DND-41 (cell line): ENCODE results near the gene NRP1.

Experiments
- ATAC-seq: fragments of 200-7000 bp; cut with Tn5 transposase; 3 replicates; pipeline ENCODE4 v1.9.1; 2021; ENCODE audit warnings: low read depth; ENCODE audit not compliant: insufficient read depth
- DNase-seq: peaks from one replicate; pipeline ENCODE4 v3.0.0-alpha.2; 2020
- H2AFZ ChIP-seq: 2 replicates; pipeline ENCODE4 v1.6.0; 2012; ENCODE audit warnings: low read depth, low read length
- H3K27ac ChIP-seq: 2 replicates; pipeline ENCODE4 v1.5.1; 2012; ENCODE audit warnings: low read length, inconsistent platforms
- H3K27me3 ChIP-seq: fragments of 200-600 bp; sonication (generic); 2 replicates; pipeline ENCODE4 v1.6.0; 2012; ENCODE audit warnings: low read length, mild to moderate bottlenecking, inconsistent platforms; ENCODE audit not compliant: insufficient read depth, poor library complexity
- H3K36me3 ChIP-seq: 2 replicates; pipeline ENCODE4 v1.5.1; 2012; ENCODE audit warnings: low read length, inconsistent platforms; ENCODE audit not compliant: insufficient read depth
- H3K4me1 ChIP-seq: 2 replicates; pipeline ENCODE4 v1.5.1; 2012; ENCODE audit warnings: mild to moderate bottlenecking, low read length; ENCODE audit not compliant: insufficient read depth
- H3K4me2 ChIP-seq: 2 replicates; pipeline ENCODE4 v1.6.0; 2012; ENCODE audit warnings: mild to moderate bottlenecking, moderate library complexity, low read length, inconsistent platforms; ENCODE audit not compliant: insufficient read depth
- H3K4me3 ChIP-seq, 2 experiments: fragments of 200-600 bp in 1 of 2; shearing (Covaris generic) in 1 of 2; 2 replicates each; pipeline ENCODE4 v1.5.1; 2012 to 2016; ENCODE audit warnings: inconsistent platforms in 2 of 2, low read length in 2 of 2, mild to moderate bottlenecking in 2 of 2, low read depth in 1 of 2, moderate library complexity in 1 of 2
- H3K79me2 ChIP-seq: 2 replicates; pipeline ENCODE4 v1.6.0; 2012; ENCODE audit warnings: low read length, inconsistent platforms; ENCODE audit not compliant: insufficient read depth
- H3K9ac ChIP-seq: 2 replicates; pipeline ENCODE4 v1.6.0; 2012; ENCODE audit warnings: low read depth, mild to moderate bottlenecking, inconsistent platforms, low read length, moderate library complexity
- H3K9me3 ChIP-seq: 2 replicates; pipeline ENCODE4 v1.5.1; 2012; ENCODE audit warnings: low read length, moderate library complexity, mild to moderate bottlenecking, inconsistent platforms; ENCODE audit not compliant: insufficient read depth, severe bottlenecking
- H4K20me1 ChIP-seq: 2 replicates; pipeline ENCODE4 v1.6.0; 2012; ENCODE audit warnings: low read length; ENCODE audit not compliant: insufficient read depth
- EZH2 ChIP-seq: IDR thresholded peaks from 3 replicates; pipeline ENCODE4 v1.6.1; 2012; ENCODE audit warnings: borderline replicate concordance, low read depth, mild to moderate bottlenecking, moderate library complexity, low read length, inconsistent platforms; ENCODE audit not compliant: severe bottlenecking
- TF ChIP-seq, protein P1 (sequence below): IDR thresholded peaks from 2 replicates; pipeline ENCODE4 v1.5.1; 2012; ENCODE audit warnings: borderline replicate concordance, low read length, moderate library complexity, mild to moderate bottlenecking; ENCODE audit not compliant: poor library complexity, severe bottlenecking; ENCODE audit errors: extremely low read depth

NRP1 gene

DNA sequence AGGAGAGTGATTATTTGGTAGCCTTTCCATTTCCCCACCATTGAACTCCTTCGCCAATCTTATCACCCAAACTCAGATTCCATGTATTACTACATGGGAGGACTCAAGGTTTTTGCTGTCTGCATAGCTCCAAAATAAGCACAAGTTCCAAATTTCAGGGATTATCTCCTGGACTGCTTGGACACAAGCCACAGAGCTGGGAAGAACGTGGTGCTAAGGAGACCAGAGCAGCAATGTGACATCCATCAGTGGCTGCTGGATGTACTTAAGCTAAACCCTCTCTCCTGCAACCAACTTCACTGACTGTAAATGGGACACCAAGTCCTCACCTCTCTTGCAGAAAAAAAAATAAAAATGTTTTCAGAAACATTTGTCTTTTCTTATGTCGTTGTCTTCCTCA, 56.3 kb downstream of the NRP1 start:
- no peak for ATAC-seq
- no peak overlapping the region for H3K9ac ChIP-seq
- H3K79me2 ChIP-seq, result no peaks in the 10 kb centered on the region
- no peaks in the 10 kb centered on the region for H4K20me1 ChIP-seq
- H3K4me3 ChIP-seq, result no peak overlapping the region
- no peak overlapping the region for H2AFZ ChIP-seq
- no peak overlapping the region for H3K27ac ChIP-seq
- no peak for TF ChIP-seq EZH2
- TF ChIP-seq, protein P1, sequence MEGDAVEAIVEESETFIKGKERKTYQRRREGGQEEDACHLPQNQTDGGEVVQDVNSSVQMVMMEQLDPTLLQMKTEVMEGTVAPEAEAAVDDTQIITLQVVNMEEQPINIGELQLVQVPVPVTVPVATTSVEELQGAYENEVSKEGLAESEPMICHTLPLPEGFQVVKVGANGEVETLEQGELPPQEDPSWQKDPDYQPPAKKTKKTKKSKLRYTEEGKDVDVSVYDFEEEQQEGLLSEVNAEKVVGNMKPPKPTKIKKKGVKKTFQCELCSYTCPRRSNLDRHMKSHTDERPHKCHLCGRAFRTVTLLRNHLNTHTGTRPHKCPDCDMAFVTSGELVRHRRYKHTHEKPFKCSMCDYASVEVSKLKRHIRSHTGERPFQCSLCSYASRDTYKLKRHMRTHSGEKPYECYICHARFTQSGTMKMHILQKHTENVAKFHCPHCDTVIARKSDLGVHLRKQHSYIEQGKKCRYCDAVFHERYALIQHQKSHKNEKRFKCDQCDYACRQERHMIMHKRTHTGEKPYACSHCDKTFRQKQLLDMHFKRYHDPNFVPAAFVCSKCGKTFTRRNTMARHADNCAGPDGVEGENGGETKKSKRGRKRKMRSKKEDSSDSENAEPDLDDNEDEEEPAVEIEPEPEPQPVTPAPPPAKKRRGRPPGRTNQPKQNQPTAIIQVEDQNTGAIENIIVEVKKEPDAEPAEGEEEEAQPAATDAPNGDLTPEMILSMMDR, result no peak
- H3K36me3 ChIP-seq, result no peaks in the 10 kb centered on the region
- no peaks in the 10 kb centered on the region for H3K27me3 ChIP-seq
- H3K9me3 ChIP-seq, result no peaks in the 10 kb centered on the region
- no peaks in the 10 kb centered on the region for H3K4me1 ChIP-seq
- DNase-seq, result no peak
- H3K4me2 ChIP-seq, result no peak overlapping the region

DNA sequence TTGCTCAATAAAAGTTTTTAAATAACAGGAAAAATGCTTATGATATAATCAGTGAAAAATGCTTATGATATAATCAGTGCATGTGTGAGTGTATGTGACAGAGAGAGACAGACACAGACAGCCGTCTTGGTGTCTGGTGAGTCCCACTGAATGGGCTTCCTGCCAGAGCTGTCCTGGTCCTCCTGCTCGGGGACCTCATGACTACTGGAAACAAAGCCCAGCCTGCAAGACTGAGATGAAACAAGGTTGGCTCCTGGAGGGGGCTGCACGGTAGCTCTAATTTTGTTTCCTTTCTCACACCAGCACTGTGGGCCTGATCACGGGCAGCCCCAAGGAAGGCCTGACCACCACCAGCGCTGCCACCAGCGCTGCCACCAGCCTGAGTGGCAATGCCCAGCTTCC, 57.3 kb downstream of the NRP1 start:
- H3K36me3 ChIP-seq, result no peaks in the 10 kb centered on the region
- TF ChIP-seq EZH2, result no peak
- TF ChIP-seq, protein P1, result no peak
- no peak overlapping the region for H3K4me3 ChIP-seq
- ATAC-seq (no peak), DNase-seq (no peak)
- H3K27me3 ChIP-seq, result no peaks in the 10 kb centered on the region
- H4K20me1 ChIP-seq, result no peaks in the 10 kb centered on the region
- H3K27ac ChIP-seq, result no peak overlapping the region
- H3K4me1 ChIP-seq, result no peaks in the 10 kb centered on the region
- H3K9ac ChIP-seq, result no peak overlapping the region
- H2AFZ ChIP-seq, result no peak overlapping the region
- H3K4me2 ChIP-seq, result no peak overlapping the region
- H3K79me2 ChIP-seq, result no peaks in the 10 kb centered on the region
- no peaks in the 10 kb centered on the region for H3K9me3 ChIP-seq

DNA sequence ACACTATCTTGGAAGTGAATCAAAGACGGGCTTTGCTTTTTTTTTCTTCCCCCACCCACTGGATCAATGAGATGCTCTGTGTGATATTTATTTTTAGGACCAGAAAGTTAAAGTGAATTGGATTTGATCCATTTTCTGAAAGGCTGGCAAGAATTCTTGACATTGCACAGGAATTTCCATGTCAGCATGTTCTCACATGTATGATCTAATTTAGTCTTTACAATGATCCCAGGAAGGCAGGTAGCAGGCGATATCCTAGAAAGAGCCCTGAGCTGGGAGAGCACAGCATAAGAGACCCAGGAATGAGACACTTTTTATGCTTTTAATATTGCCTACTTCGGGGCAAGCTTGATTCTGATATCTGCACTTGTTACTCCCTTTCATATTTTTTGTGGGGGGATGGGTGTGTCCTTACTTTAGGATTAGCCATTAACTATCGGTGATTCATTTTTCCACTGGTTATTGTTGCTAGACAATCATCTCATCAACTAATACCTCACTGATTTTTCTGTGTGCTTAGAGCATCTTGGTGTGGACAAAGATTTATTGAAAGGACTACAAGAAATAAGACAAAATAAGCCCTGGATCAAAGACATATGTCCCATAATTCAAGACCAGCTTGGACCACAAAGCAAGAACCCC, 58.1 kb downstream of the NRP1 start:
- Histone ChIP-seq H3K4me2 (no peak overlapping the region), H3K27ac (no peak overlapping the region), H3K79me2 (no peaks in the 10 kb centered on the region), H3K9me3 (no peaks in the 10 kb centered on the region), H4K20me1 (no peaks in the 10 kb centered on the region), H3K4me3 (no peak overlapping the region), H2AFZ (no peak overlapping the region), H3K36me3 (no peaks in the 10 kb centered on the region), H3K4me1 (no peaks in the 10 kb centered on the region), H3K9ac (no peak overlapping the region), H3K27me3 (no peaks in the 10 kb centered on the region)
- DNase-seq, result no peak
- no peak for ATAC-seq
- TF ChIP-seq, protein P1, result no peak
- no peak for TF ChIP-seq EZH2
